ENCODE measurements around the gene LRRTM1.

- TF ChIP-seq CTCF (IDR thresholded peaks at IDR 0.05) = no peak
- no peak for TF ChIP-seq EP300 (IDR thresholded peaks at IDR 0.05; ENCODE audit: low read depth)
- TF ChIP-seq POLR2A (IDR thresholded peaks at IDR 0.05) = no peak
- TF ChIP-seq POLR2AphosphoS5 (IDR thresholded peaks at IDR 0.05) = no peak
Observed at GRCh38 chr2:80311304-80311703, 6.8 kb upstream of the LRRTM1 start.

Data from transverse colon (tissue), 4 donors.